ENCODE measurements around the gene ARSI.

Gene ARSI

GRCh38 chr5:150289551-150290390 is 12.9 kb downstream of the ARSI start, which contains the start of gene CAMK2A:
Gene CAMK2A, minus strand, starts transcription at chr5:150289773. Its CDS starts 148 bp downstream, at chr5:150289625.
- DNase-seq = no peak

- DNase-seq = no peak
Measured at GRCh38 chr5:150288791-150289190, 13.9 kb downstream of the ARSI start.

- no peak for DNase-seq
Measured at GRCh38 chr5:150288361-150288760, 14.3 kb downstream of the ARSI start.

GRCh38 chr5:150286820-150287219 is 15.9 kb downstream of the ARSI start:
- no peak for DNase-seq

GRCh38 chr5:150285114-150285513 is 17.6 kb downstream of the ARSI start:
- no peak for DNase-seq

GRCh38 chr5:150284311-150284710 is 18.4 kb downstream of the ARSI start:
- DNase-seq = no peak

GRCh38 chr5:150283904-150284303 is 18.8 kb downstream of the ARSI start:
- DNase-seq = no peak

- no peak for DNase-seq
Measured at GRCh38 chr5:150281987-150282386, 20.7 kb downstream of the ARSI start.

GRCh38 chr5:150279330-150280020 is 23.2 kb downstream of the ARSI start:
- DNase-seq = no peak

- no peak for DNase-seq
Measured at GRCh38 chr5:150278916-150279315, 23.8 kb downstream of the ARSI start.

GRCh38 chr5:150278046-150278730 is 24.5 kb downstream of the ARSI start:
- no peak for DNase-seq

GRCh38 chr5:150277043-150277442 is 25.7 kb downstream of the ARSI start:
- DNase-seq = no peak

- DNase-seq = no peak
Measured at GRCh38 chr5:150274811-150275210, 27.9 kb downstream of the ARSI start.

GRCh38 chr5:150272531-150272930 is 30.2 kb downstream of the ARSI start:
- no peak for DNase-seq

GRCh38 chr5:150271923-150272322 is 30.8 kb downstream of the ARSI start:
- no peak for DNase-seq

- no peak for DNase-seq
Measured at GRCh38 chr5:150271296-150271692, 31.4 kb downstream of the ARSI start.

GRCh38 chr5:150270541-150271295 is 32.0 kb downstream of the ARSI start:
- no peak for DNase-seq

- no peak for DNase-seq
Measured at GRCh38 chr5:150266871-150267291, 35.8 kb downstream of the ARSI start.

- no peak for DNase-seq
Measured at GRCh38 chr5:150265870-150266383, 36.8 kb downstream of the ARSI start.

- no peak for DNase-seq
Measured at GRCh38 chr5:150264667-150265603, 37.8 kb downstream of the ARSI start.
